HG03095 (cell line): ENCODE results near the gene ALG10B.

ENCODE experiments used
- ATAC-seq: cut with Tn5 transposase; IDR thresholded peaks from one replicate; pipeline ENCODE4 v1.9.1; 2021; ENCODE audit warnings: moderate library complexity; ENCODE audit not compliant: unreplicated experiment

ALG10B gene

GRCh38 chr12:38373784-38374183 lies 57.2 kb downstream of the ALG10B start:
- no peak for ATAC-seq

GRCh38 chr12:38374751-38375150 lies 58.2 kb downstream of the ALG10B start:
- no peak for ATAC-seq
